ENCODE measurements around the gene PHLDA1. TPM values are rescaled to one million over a fixed set of nuclear protein-coding genes. Genes with fewer than 3 reads are reported as not detected.

The PHLDA1 gene
- total and polyA plus RNA-seq, 4 donors = 2.8 to 11.5 (median 5.7) TPM

GRCh38 chr12:75976913-75977312, 54.7 kb downstream of the PHLDA1 start:
- Histone ChIP-seq H3K27ac (ENCODE audit: low read depth in 1 of 2, low read length in 2 of 2) (peak overlapping the region in 1 of 2 donors; percentile 88), H3K4me3 (ENCODE audit: low read depth in 1 of 3, low read length in 3 of 3) (no peak overlapping the region), H3K9ac (ENCODE audit: low read depth in 1 of 2, low read length in 2 of 2) (no peak overlapping the region), H3K27me3 (ENCODE audit: control insufficient read depth in 4 of 4, insufficient read depth in 4 of 4, low read length in 3 of 4) (no peaks in the 10 kb centered on the region), H3K36me3 (ENCODE audit: control insufficient read depth in 4 of 4, insufficient read depth in 3 of 4, low read depth in 1 of 4, low read length in 3 of 4) (no peaks in the 10 kb centered on the region), H3K9me3 (ENCODE audit: control insufficient read depth in 4 of 4, low read length in 3 of 4) (no peaks in the 10 kb centered on the region), H3K4me1 (ENCODE audit: control insufficient read depth in 4 of 4, insufficient read depth in 4 of 4, low read length in 3 of 4) (peaks cover 5 to 20% (median 12%) of the 10 kb centered on the region in 4 donors)
- 89% methylated on average over 3 of the region's 3 CpGs for WGBS
- no peak for TF ChIP-seq REST (IDR thresholded peaks at IDR 0.05)
- DNase-seq (ENCODE audit: low spot score) = no peak

GRCh38 chr12:75976113-75976512, 55.5 kb downstream of the PHLDA1 start:
- no peak for DNase-seq (ENCODE audit: low spot score)
- Histone ChIP-seq H3K36me3 (ENCODE audit: control insufficient read depth in 4 of 4, insufficient read depth in 3 of 4, low read depth in 1 of 4, low read length in 3 of 4) (no peaks in the 10 kb centered on the region), H3K9me3 (ENCODE audit: control insufficient read depth in 4 of 4, low read length in 3 of 4) (no peaks in the 10 kb centered on the region), H3K4me1 (ENCODE audit: control insufficient read depth in 4 of 4, insufficient read depth in 4 of 4, low read length in 3 of 4) (peaks cover 5 to 20% (median 12%) of the 10 kb centered on the region in 4 donors), H3K27me3 (ENCODE audit: control insufficient read depth in 4 of 4, insufficient read depth in 4 of 4, low read length in 3 of 4) (no peaks in the 10 kb centered on the region), H3K4me3 (ENCODE audit: low read depth in 1 of 3, low read length in 3 of 3) (no peak overlapping the region), H3K9ac (ENCODE audit: low read depth in 1 of 2, low read length in 2 of 2) (no peak overlapping the region), H3K27ac (ENCODE audit: low read depth in 1 of 2, low read length in 2 of 2) (no peak overlapping the region)
- 78% methylated on average over 3 of the region's 3 CpGs for WGBS
- no peak for TF ChIP-seq RAD21 (IDR thresholded peaks at IDR 0.05)
- no peak for TF ChIP-seq REST (IDR thresholded peaks at IDR 0.05)
- TF ChIP-seq NR2F2 (IDR thresholded peaks at IDR 0.05) = peak; percentile 28
- TF ChIP-seq, protein P1, sequence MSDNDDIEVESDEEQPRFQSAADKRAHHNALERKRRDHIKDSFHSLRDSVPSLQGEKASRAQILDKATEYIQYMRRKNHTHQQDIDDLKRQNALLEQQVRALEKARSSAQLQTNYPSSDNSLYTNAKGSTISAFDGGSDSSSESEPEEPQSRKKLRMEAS (IDR thresholded peaks at IDR 0.05) = no peak
- no peak for TF ChIP-seq EGR1 (IDR thresholded peaks at IDR 0.05; ENCODE audit: low read depth in 2 of 2)
- TF ChIP-seq RXRA (IDR thresholded peaks at IDR 0.05) = peak in 1 of 2 donors; percentile 12
- TF ChIP-seq, protein P2, sequence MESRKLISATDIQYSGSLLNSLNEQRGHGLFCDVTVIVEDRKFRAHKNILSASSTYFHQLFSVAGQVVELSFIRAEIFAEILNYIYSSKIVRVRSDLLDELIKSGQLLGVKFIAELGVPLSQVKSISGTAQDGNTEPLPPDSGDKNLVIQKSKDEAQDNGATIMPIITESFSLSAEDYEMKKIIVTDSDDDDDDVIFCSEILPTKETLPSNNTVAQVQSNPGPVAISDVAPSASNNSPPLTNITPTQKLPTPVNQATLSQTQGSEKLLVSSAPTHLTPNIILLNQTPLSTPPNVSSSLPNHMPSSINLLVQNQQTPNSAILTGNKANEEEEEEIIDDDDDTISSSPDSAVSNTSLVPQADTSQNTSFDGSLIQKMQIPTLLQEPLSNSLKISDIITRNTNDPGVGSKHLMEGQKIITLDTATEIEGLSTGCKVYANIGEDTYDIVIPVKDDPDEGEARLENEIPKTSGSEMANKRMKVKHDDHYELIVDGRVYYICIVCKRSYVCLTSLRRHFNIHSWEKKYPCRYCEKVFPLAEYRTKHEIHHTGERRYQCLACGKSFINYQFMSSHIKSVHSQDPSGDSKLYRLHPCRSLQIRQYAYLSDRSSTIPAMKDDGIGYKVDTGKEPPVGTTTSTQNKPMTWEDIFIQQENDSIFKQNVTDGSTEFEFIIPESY (IDR thresholded peaks at IDR 0.05) = no peak
- TF ChIP-seq, protein P3, sequence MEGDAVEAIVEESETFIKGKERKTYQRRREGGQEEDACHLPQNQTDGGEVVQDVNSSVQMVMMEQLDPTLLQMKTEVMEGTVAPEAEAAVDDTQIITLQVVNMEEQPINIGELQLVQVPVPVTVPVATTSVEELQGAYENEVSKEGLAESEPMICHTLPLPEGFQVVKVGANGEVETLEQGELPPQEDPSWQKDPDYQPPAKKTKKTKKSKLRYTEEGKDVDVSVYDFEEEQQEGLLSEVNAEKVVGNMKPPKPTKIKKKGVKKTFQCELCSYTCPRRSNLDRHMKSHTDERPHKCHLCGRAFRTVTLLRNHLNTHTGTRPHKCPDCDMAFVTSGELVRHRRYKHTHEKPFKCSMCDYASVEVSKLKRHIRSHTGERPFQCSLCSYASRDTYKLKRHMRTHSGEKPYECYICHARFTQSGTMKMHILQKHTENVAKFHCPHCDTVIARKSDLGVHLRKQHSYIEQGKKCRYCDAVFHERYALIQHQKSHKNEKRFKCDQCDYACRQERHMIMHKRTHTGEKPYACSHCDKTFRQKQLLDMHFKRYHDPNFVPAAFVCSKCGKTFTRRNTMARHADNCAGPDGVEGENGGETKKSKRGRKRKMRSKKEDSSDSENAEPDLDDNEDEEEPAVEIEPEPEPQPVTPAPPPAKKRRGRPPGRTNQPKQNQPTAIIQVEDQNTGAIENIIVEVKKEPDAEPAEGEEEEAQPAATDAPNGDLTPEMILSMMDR (IDR thresholded peaks at IDR 0.05; ENCODE audit: low read depth, low read length, missing input control) = no peak
- TF ChIP-seq JUND (IDR thresholded peaks at IDR 0.05) = no peak
- TF ChIP-seq YY1 (IDR thresholded peaks at IDR 0.05) = no peak
- TF ChIP-seq HNF4A (conservative IDR thresholded peaks at IDR 0.05) = peak; percentile 3 to 20

Measured in liver (tissue), 9 donors.